ENCODE results near the gene ANKH.
A peak's percentile ranks its signal among the peaks of the same experiment; 100 is the strongest.

DNA sequence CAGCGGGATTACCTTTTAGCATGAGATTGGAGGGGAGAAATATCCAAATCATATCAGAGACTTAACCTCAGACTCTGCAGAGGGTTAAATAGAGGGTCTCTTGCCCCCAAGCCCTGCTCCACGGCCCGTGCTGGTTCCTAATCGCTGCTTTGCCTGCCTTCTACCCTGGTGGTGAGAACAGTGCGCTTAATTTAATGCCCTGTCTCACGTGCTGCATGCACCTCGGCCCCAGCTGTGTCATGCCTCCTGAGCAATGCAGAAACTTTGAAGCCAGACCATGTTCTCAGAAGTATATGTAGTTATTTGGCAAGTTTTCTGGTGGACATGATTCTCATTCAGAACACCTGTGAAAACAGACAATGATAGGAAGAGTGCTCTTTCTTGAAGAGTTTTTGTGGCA, 205.6 kb downstream of the ANKH start:
- TF ChIP-seq, protein P1, sequence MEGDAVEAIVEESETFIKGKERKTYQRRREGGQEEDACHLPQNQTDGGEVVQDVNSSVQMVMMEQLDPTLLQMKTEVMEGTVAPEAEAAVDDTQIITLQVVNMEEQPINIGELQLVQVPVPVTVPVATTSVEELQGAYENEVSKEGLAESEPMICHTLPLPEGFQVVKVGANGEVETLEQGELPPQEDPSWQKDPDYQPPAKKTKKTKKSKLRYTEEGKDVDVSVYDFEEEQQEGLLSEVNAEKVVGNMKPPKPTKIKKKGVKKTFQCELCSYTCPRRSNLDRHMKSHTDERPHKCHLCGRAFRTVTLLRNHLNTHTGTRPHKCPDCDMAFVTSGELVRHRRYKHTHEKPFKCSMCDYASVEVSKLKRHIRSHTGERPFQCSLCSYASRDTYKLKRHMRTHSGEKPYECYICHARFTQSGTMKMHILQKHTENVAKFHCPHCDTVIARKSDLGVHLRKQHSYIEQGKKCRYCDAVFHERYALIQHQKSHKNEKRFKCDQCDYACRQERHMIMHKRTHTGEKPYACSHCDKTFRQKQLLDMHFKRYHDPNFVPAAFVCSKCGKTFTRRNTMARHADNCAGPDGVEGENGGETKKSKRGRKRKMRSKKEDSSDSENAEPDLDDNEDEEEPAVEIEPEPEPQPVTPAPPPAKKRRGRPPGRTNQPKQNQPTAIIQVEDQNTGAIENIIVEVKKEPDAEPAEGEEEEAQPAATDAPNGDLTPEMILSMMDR (conservative IDR thresholded peaks at IDR 0.05 in 1 of 2, IDR thresholded peaks at IDR 0.05 in 1 of 2; ENCODE audit: extremely low read depth in 1 of 2, insufficient read depth in 1 of 2, low read depth in 1 of 2, low read length in 2 of 2) = peak; percentile 29 to 34
- TF ChIP-seq EZH2 (IDR thresholded peaks at IDR 0.05; ENCODE audit: borderline replicate concordance, low read length) = no peak
